ENCODE data around the gene SPATA31A7.
"Not testable (repeated sequence)": the region's sequence is repeated elsewhere in the genome, so short reads cannot be mapped to it uniquely, and the experiment has no call there.

SPATA31A7 gene

DNA sequence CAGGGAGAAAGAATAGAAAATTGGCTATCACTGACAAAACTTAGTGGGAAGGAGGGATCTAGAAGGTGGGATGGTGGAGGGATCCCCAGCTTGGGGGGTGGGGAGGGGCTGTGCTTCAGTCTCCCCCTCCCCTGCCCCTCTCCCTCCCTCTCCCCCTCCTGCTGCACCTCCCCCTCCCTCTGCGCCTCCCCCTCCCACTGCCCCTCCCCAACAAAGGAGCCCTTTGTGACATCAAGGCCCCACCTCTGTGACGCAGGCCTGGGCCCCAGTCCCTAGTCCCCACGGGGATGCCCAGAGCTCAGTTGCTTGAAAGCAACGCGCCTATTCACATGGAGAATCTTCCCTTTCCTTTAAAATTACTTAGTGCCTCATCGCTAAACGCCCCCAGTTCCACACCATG is at the start of gene SPATA31A7:
TSS of gene SPATA31A7 (plus strand) at position 301 of the 400 bp plus-strand sequence. CDS start at position 330, 29 bp downstream.
- not testable (repeated sequence) for FAIRE-seq

GRCh38 chr9:61226438-61226837 is 36.6 kb downstream of the SPATA31A7 start:
- FAIRE-seq, result not testable (repeated sequence)

Measured in TTC549 (cell line).